ENCODE data around the gene IQCE.

- TF ChIP-seq, protein P1, sequence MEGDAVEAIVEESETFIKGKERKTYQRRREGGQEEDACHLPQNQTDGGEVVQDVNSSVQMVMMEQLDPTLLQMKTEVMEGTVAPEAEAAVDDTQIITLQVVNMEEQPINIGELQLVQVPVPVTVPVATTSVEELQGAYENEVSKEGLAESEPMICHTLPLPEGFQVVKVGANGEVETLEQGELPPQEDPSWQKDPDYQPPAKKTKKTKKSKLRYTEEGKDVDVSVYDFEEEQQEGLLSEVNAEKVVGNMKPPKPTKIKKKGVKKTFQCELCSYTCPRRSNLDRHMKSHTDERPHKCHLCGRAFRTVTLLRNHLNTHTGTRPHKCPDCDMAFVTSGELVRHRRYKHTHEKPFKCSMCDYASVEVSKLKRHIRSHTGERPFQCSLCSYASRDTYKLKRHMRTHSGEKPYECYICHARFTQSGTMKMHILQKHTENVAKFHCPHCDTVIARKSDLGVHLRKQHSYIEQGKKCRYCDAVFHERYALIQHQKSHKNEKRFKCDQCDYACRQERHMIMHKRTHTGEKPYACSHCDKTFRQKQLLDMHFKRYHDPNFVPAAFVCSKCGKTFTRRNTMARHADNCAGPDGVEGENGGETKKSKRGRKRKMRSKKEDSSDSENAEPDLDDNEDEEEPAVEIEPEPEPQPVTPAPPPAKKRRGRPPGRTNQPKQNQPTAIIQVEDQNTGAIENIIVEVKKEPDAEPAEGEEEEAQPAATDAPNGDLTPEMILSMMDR (IDR thresholded peaks at IDR 0.05): no peak
- TF ChIP-seq POLR2A (IDR thresholded peaks at IDR 0.05): no peak
Observed at GRCh38 chr7:2516194-2516555, 42.6 kb upstream of the IQCE start.
